Measurements from ENCODE around the gene EDN3.

DNA sequence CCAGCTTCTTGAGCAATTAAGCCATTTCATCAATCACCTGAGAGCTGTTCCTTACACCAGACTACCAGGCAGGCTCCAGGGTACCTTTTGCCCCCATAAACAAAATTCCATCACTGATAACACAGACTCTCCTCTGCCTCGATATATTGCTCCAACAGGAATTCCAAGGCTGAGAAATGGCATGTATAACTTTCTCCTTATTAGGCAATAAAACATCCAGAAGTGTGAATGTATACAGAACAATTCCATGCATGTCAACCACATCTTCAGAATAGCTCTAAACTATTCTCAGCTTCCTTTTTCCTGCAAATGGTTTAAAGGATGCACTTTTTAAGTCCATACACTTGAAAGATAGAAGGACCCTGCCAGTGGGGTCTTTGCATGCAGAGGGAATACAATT lies 73.8 kb downstream of the EDN3 start:
- TF ChIP-seq, protein P1, sequence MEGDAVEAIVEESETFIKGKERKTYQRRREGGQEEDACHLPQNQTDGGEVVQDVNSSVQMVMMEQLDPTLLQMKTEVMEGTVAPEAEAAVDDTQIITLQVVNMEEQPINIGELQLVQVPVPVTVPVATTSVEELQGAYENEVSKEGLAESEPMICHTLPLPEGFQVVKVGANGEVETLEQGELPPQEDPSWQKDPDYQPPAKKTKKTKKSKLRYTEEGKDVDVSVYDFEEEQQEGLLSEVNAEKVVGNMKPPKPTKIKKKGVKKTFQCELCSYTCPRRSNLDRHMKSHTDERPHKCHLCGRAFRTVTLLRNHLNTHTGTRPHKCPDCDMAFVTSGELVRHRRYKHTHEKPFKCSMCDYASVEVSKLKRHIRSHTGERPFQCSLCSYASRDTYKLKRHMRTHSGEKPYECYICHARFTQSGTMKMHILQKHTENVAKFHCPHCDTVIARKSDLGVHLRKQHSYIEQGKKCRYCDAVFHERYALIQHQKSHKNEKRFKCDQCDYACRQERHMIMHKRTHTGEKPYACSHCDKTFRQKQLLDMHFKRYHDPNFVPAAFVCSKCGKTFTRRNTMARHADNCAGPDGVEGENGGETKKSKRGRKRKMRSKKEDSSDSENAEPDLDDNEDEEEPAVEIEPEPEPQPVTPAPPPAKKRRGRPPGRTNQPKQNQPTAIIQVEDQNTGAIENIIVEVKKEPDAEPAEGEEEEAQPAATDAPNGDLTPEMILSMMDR (IDR thresholded peaks at IDR 0.05; ENCODE audit: insufficient read depth, low read length, poor library complexity, severe bottlenecking) = no peak
- no peak for TF ChIP-seq EZH2phosphoT487 (conservative IDR thresholded peaks at IDR 0.05; ENCODE audit: low read length)
